Smooth muscle cell (in vitro differentiated cells): ENCODE measurements around the gene DNPH1. TPM values are rescaled to one million over a fixed set of nuclear protein-coding genes. Genes with fewer than 3 reads are reported as not detected.

ENCODE experiments used
- DNase-seq: peaks from one replicate; lab custom pipeline; 2025; ENCODE audit not compliant: unreplicated experiment; lab: John Stamatoyannopoulos, UW
- H2AFZ ChIP-seq: fragments of 200-600 bp; sonication (generic); 2 replicates; pipeline ENCODE4 v1.6.0; 2016; ENCODE audit warnings: antibody characterized with exemption, low read depth, mild to moderate bottlenecking
- H3F3A ChIP-seq: fragments of 200-600 bp; sonication (generic); 2 replicates; pipeline ENCODE4 v1.6.0; 2017; ENCODE audit warnings: antibody characterized with exemption, low read depth
- H3K27ac ChIP-seq: fragments of 200-600 bp; sonication (generic); 2 replicates; pipeline ENCODE4 v1.5.1; 2016; ENCODE audit warnings: low read depth, mild to moderate bottlenecking
- H3K27me3 ChIP-seq: fragments of 200-600 bp; sonication (generic); 2 replicates; pipeline ENCODE4 v1.6.1; 2016; ENCODE audit warnings: low read depth, mild to moderate bottlenecking
- H3K36me3 ChIP-seq: fragments of 200-600 bp; sonication (generic); 2 replicates; pipeline ENCODE4 v1.5.1; 2016; ENCODE audit warnings: low read depth
- H3K4me1 ChIP-seq: fragments of 200-600 bp; sonication (generic); 2 replicates; pipeline ENCODE4 v1.5.1; 2016; ENCODE audit warnings: low read depth
- H3K4me2 ChIP-seq: fragments of 200-600 bp; sonication (generic); 2 replicates; pipeline ENCODE4 v1.6.0; 2016; ENCODE audit warnings: mild to moderate bottlenecking
- H3K4me3 ChIP-seq: fragments of 200-600 bp; sonication (generic); 2 replicates; pipeline ENCODE4 v1.5.1; 2016; ENCODE audit warnings: mild to moderate bottlenecking
- H3K79me2 ChIP-seq: fragments of 200-600 bp; sonication (generic); 2 replicates; pipeline ENCODE4 v1.6.0; 2016; ENCODE audit warnings: low read depth, mild to moderate bottlenecking
- H3K9ac ChIP-seq: fragments of 200-600 bp; sonication (generic); 2 replicates; pipeline ENCODE4 v1.6.0; 2016; ENCODE audit warnings: low read depth
- H3K9me3 ChIP-seq: fragments of 200-600 bp; sonication (generic); replicated peaks from 2 replicates; pipeline ENCODE4 v1.5.1; 2016; ENCODE audit warnings: low read depth
- H4K20me1 ChIP-seq: fragments of 200-600 bp; sonication (generic); 2 replicates; pipeline ENCODE4 v1.6.0; 2016; ENCODE audit warnings: low read depth
- WGBS: methylation state at CpG from one replicate; pipeline ENCODE4 v1.1.7; 2016; ENCODE audit warnings: low lambda C conversion rate; 5-methylcytosine and 5-hydroxymethylcytosine counted together
- polyA plus RNA-seq: library from polyadenylated mRNA; unstranded; fragments of >200 nt; fragmentation: Nextera tagmentation; extraction: Ambion mirVana; gene quantifications from 2 replicates; pipeline ENCODE4 v1.2.1, GENCODE V29; 2016
- total RNA-seq: library from RNA; depleted of rRNA; stranded (reverse); fragments of >200 nt; gene quantifications from 2 replicates; pipeline ENCODE4 v1.2.3, GENCODE V29; 2014
- TF ChIP-seq, protein P1 (sequence below): fragments of 200-600 bp; sonication (generic); IDR thresholded peaks from 2 replicates; pipeline ENCODE4 v1.5.1; 2017; ENCODE audit warnings: borderline replicate concordance, mild to moderate bottlenecking, antibody characterized with exemption; ENCODE audit not compliant: insufficient read depth, poor library complexity, severe bottlenecking

DNPH1 gene
- total and polyA plus RNA-seq, 2 experiments from 2014 or later = 33.8 to 82.1 TPM

DNA sequence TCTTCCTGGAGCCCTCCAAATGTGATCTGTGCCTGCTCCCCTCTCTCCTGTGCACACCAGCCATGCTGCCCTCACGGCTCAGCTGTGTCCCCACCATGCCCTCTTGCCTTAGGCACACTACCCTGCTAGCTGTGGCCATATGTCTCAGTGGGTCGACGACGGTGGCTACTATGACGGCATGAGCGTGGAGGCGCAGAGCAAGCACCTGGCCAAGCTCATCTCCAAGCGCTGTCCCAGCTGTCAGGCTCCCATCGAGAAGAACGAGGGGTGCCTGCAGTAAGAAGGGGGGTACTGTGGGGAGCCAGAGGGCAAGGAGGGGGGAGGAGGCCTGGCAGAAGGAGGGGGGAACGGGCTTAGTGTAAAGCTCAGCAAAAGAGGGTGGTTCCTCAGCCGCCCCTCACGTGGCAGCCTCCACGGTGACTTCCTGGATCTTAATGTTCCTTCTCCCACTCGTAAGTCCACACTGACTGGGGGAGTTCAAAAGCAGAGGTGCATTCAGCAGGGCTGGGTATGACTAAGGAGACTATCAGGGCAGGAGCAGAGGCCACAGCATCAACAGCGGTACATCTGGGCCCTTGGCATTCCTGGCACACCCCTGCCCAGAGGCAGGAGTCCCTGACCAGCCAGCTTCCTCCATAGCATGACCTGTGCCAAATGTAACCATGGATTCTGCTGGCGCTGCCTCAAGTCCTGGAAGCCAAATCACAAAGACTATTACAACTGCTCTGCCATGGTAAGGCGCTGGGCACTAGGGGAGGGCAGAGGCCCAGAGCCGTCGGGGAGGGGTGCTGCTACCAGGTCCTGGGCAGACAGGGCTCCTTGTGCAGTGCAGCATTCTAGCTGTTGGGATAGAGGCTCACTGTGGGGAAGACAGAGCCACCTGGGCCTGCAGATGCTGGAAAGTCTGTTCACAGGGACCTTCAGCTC, 8.0 kb downstream of the DNPH1 start:
- no peaks in the 10 kb centered on the region for H3F3A ChIP-seq
- no peak overlapping the region for H2AFZ ChIP-seq
- no peak overlapping the region for H3K27ac ChIP-seq
- no peaks in the 10 kb centered on the region for H3K27me3 ChIP-seq
- no peaks in the 10 kb centered on the region for H3K9me3 ChIP-seq
- H3K9ac ChIP-seq = no peak overlapping the region
- no peaks in the 10 kb centered on the region for H4K20me1 ChIP-seq
- no peaks in the 10 kb centered on the region for H3K4me1 ChIP-seq
- no peak overlapping the region for H3K4me3 ChIP-seq
- no peak for DNase-seq
- H3K4me2 ChIP-seq = no peak overlapping the region
- H3K36me3 ChIP-seq = no peaks in the 10 kb centered on the region
- TF ChIP-seq, protein P1, sequence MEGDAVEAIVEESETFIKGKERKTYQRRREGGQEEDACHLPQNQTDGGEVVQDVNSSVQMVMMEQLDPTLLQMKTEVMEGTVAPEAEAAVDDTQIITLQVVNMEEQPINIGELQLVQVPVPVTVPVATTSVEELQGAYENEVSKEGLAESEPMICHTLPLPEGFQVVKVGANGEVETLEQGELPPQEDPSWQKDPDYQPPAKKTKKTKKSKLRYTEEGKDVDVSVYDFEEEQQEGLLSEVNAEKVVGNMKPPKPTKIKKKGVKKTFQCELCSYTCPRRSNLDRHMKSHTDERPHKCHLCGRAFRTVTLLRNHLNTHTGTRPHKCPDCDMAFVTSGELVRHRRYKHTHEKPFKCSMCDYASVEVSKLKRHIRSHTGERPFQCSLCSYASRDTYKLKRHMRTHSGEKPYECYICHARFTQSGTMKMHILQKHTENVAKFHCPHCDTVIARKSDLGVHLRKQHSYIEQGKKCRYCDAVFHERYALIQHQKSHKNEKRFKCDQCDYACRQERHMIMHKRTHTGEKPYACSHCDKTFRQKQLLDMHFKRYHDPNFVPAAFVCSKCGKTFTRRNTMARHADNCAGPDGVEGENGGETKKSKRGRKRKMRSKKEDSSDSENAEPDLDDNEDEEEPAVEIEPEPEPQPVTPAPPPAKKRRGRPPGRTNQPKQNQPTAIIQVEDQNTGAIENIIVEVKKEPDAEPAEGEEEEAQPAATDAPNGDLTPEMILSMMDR = no peak
- WGBS = 90% methylated on average over 20 of the region's 20 CpGs
- H3K79me2 ChIP-seq = no peaks in the 10 kb centered on the region

GRCh38 chr6:43220439-43220951, 8.8 kb downstream of the DNPH1 start:
- no peaks in the 10 kb centered on the region for H3K27me3 ChIP-seq
- no peak overlapping the region for H3K4me2 ChIP-seq
- H3K4me3 ChIP-seq = no peak overlapping the region
- WGBS = 93% methylated on average over 16 of the region's 16 CpGs
- no peak for DNase-seq
- no peaks in the 10 kb centered on the region for H3K9me3 ChIP-seq
- H3F3A ChIP-seq = no peaks in the 10 kb centered on the region
- H3K9ac ChIP-seq = no peak overlapping the region
- H4K20me1 ChIP-seq = no peaks in the 10 kb centered on the region
- H3K36me3 ChIP-seq = no peaks in the 10 kb centered on the region
- TF ChIP-seq, protein P1 = no peak
- H3K79me2 ChIP-seq = no peaks in the 10 kb centered on the region
- no peaks in the 10 kb centered on the region for H3K4me1 ChIP-seq
- no peak overlapping the region for H2AFZ ChIP-seq
- no peak overlapping the region for H3K27ac ChIP-seq

DNA sequence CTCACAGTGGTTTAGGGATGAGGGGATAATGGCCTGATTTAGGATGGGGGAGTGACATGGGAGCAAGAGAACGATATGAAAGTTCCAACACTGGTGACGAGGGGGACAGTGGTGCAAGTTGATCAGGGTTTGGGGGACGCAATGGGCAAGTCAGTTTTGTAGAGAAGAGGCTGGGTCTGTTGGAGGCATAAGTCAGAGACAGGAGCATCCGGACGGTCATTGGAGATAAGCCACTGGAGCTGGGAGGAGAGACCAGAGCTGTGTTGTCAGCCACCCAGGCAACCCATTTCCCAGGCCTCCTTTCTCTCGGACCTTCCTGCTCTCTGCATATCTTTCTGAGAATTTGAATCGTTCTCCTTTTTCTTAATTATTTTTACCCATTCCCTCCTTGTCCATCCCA, 9.5 kb downstream of the DNPH1 start:
- Histone ChIP-seq H3K4me1 (no peaks in the 10 kb centered on the region), H3K27me3 (no peaks in the 10 kb centered on the region), H3K36me3 (no peaks in the 10 kb centered on the region), H3K4me3 (no peak overlapping the region), H3K4me2 (no peak overlapping the region), H2AFZ (no peak overlapping the region), H3F3A (no peaks in the 10 kb centered on the region), H3K9ac (no peak overlapping the region), H3K27ac (no peak overlapping the region), H3K9me3 (no peaks in the 10 kb centered on the region), H4K20me1 (no peaks in the 10 kb centered on the region), H3K79me2 (no peaks in the 10 kb centered on the region)
- WGBS = 89% methylated on average over 7 of the region's 7 CpGs
- DNase-seq = no peak
- TF ChIP-seq, protein P1 = no peak
